ENCODE results near the gene JARID2.
"Not testable (repeated sequence)": the region's sequence is repeated elsewhere in the genome, so short reads cannot be mapped to it uniquely, and the experiment has no call there.

Gene JARID2

GRCh38 chr6:15401120-15401519 is 155.3 kb downstream of the JARID2 start:
- no peak for DNase-seq (ENCODE audit: low spot score)

- DNase-seq (ENCODE audit: low spot score), result no peak
Observed at GRCh38 chr6:15401769-15402250, 155.9 kb downstream of the JARID2 start.

- no peak for DNase-seq (ENCODE audit: low spot score)
Observed at GRCh38 chr6:15402406-15403045, 156.7 kb downstream of the JARID2 start.

DNA sequence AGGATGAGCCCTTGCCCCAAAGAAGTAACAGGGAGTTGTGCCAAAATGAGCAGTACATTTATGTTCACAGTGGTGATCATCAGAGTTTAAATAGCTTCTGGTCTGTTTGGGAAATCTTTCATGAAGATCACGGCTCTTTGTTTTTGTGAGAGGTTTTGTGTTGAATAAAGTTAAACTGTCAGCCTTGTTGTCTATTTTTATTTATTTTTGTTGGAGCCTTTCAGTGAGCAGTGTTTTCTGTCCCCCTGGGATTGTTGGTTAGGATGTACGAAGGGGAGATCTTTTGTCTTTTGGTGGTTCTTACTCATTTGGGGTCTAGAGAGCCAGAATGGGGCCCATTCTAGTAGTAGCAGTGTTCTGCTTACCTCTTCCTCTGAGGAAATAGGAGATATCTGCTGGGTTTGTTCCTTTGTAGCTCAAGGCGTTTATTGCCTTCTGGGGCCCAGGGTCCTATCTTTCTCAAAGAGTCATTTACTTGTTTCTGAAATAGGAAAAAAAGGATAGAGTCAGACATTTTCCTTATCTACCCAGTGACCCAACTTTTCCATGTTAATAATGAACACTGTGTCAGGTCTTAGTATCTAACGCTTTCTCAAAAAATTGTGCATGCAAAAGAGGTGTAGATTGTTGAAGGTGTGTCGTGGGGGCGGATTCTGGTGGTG is 157.4 kb downstream of the JARID2 start:
- no peak for DNase-seq (ENCODE audit: low spot score)

- no peak for DNase-seq (ENCODE audit: low spot score)
Observed at GRCh38 chr6:15404685-15404980, 158.8 kb downstream of the JARID2 start.

GRCh38 chr6:15405129-15406068 is 159.5 kb downstream of the JARID2 start:
- DNase-seq (ENCODE audit: low spot score), result no peak

GRCh38 chr6:15406452-15406851 is 160.6 kb downstream of the JARID2 start:
- no peak for DNase-seq (ENCODE audit: low spot score)

- no peak for DNase-seq (ENCODE audit: low spot score)
Observed at GRCh38 chr6:15408008-15408407, 162.1 kb downstream of the JARID2 start.

GRCh38 chr6:15408758-15409157 is 162.9 kb downstream of the JARID2 start:
- no peak for DNase-seq (ENCODE audit: low spot score)

GRCh38 chr6:15409301-15410125 is 163.6 kb downstream of the JARID2 start:
- DNase-seq (ENCODE audit: low spot score), result no peak

DNA sequence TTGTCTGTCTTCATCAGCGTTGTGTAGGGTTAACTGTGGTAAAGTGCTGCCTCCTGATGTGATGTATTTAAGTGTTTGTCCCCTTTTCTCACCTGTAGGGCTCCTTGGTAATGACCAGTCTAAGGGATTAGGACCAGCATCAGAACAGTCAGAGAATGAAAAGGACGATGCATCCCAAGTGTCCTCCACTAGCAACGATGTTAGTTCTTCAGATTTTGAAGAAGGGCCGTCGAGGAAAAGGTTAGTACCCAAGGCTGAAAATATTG is 164.2 kb downstream of the JARID2 start:
- no peak for DNase-seq (ENCODE audit: low spot score)

DNA sequence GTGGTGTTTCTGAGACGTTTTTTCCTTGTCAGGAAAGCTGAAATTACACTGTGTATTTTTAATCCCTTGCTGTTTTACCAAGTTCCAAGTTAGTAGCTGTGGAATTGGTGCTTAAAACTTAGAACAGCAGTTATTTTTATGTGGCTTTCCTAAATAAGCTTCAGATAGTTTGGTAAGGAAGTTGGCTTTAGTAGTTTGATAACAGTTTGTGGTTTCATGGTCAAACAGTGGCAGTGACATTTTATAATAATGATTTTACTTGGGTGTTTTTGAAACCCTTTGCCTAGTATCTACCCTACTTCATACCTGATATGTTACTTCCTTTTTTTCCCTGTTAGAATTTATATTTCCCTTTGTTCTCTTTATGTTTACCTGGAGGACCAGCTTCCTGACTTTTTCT is 164.9 kb downstream of the JARID2 start:
- DNase-seq (ENCODE audit: low spot score), result no peak

- no peak for DNase-seq (ENCODE audit: low spot score)
Observed at GRCh38 chr6:15411766-15412165, 165.9 kb downstream of the JARID2 start.

DNA sequence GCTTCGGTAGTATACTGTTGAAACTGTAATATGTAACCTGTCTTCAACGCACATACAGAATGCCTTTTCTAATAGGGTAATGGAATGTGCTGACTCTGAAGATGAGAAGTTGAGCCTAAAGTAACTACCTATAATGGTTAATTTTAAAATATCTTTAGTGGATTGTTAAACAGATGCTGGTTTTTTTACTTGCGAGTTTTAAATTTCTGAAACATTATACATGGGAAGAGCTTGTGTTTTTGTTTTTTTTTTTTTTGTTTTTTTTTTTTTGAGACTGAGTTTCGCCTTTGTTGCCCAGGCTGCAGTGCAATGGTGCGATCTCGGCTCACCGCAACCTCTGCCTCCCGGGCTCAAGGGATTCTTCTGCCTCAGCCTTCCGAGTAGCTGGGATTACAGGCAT is 166.9 kb downstream of the JARID2 start:
- DNase-seq (ENCODE audit: low spot score), result no peak

GRCh38 chr6:15413466-15414234 is 167.8 kb downstream of the JARID2 start:
- no peak for DNase-seq (ENCODE audit: low spot score)

DNA sequence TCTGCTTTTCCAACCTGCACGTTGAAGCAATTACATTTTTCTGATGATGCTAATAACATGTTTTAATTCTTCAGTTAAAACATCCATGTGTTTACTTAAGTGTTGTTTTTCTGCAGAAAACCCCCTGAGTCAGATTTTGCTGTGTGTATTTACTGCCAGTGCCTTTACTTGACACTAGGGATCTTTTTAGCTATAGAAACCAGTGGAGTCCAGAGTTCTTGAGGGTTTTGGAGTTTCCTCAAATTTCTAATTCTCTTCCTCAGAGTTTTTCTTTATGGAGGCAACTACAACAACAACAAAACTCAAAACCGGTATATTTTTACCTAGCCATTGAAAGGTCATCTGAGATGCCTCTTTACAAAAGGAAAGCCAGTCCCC is 168.4 kb downstream of the JARID2 start:
- DNase-seq (ENCODE audit: low spot score), result no peak

GRCh38 chr6:15415622-15416021 is 169.8 kb downstream of the JARID2 start:
- DNase-seq (ENCODE audit: low spot score), result not testable (repeated sequence)

- no peak for DNase-seq (ENCODE audit: low spot score)
Observed at GRCh38 chr6:15416932-15417509, 171.2 kb downstream of the JARID2 start.

DNA sequence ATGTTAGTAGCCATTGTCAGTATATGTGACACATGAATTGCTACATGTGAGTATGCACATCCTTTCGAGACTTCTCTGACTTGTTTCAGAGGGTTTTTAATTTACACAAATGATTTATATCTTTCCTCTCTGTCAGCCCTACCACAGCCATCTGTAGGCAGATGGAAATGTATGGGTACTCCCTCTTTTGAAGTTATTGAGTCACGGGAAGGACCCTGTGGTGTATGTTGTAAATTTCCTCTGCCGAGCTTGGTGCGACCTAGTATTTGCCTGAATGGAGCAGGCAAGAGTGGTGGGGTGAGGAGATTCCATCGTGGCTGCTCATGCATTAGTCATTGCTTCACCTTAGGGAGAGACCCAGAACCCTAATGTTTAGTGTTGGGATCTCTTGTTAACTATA is 171.9 kb downstream of the JARID2 start:
- DNase-seq (ENCODE audit: low spot score), result no peak

- DNase-seq (ENCODE audit: low spot score), result no peak
Observed at GRCh38 chr6:15419493-15419892, 173.6 kb downstream of the JARID2 start.

- DNase-seq (ENCODE audit: low spot score), result peak; percentile 62
Observed at GRCh38 chr6:15420959-15421438, 175.1 kb downstream of the JARID2 start.
